ENCODE measurements around the gene CSNK2A3. TPM values are rescaled to one million over a fixed set of nuclear protein-coding genes. Genes with fewer than 3 reads are reported as not detected.

The CSNK2A3 gene
- total RNA-seq, 2 experiments from 2014 or later, result 3.3 to 3.6 TPM

- Mint-ChIP-seq H3K4me3 (no peak overlapping the region), H3K27ac (no peak overlapping the region), H3K9me3 (ENCODE audit: insufficient read depth) (no peaks in the 10 kb centered on the region), H3K4me1 (ENCODE audit: low read depth) (no peaks in the 10 kb centered on the region), H3K36me3 (ENCODE audit: low read depth) (no peaks in the 10 kb centered on the region), H3K27me3 (ENCODE audit: low read depth) (no peaks in the 10 kb centered on the region)
- CTCF ChIA-PET, result no interaction called here
- DNase-seq (no peak), ATAC-seq (no peak)
- POLR2A ChIA-PET, result no interaction called here
Measured at GRCh38 chr11:11329062-11329806, 23.8 kb downstream of the CSNK2A3 start.

DNA sequence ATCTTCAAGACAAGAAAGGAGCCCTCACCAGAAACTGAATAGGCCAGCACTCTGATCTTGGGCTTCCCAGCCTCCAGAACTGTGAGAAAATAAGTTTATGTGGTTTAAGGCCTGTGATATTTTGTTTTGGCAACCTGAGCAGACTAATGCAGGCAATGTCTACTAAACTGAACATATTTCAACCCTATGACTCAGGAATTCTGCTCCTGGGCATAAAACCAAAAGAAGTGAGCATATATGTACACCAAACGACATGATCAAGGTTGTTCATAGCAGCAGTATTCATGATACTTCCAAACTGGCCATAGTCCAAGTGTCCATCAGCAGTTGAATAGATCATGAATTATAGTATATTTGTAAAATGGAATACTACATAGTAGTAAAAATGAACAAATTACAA is 29.0 kb downstream of the CSNK2A3 start:
- ChIA-PET CTCF (no interaction called here), POLR2A (no interaction called here)
- DNase-seq (no peak), ATAC-seq (no peak)
- no peaks in the 10 kb centered on the region for H3K27me3 Mint-ChIP-seq (ENCODE audit: low read depth)
- no peaks in the 10 kb centered on the region for H3K9me3 Mint-ChIP-seq (ENCODE audit: insufficient read depth)
- no peaks in the 10 kb centered on the region for H3K4me1 Mint-ChIP-seq (ENCODE audit: low read depth)
- no peaks in the 10 kb centered on the region for H3K36me3 Mint-ChIP-seq (ENCODE audit: low read depth)
- no peak overlapping the region for H3K27ac Mint-ChIP-seq
- no peak overlapping the region for H3K4me3 Mint-ChIP-seq

GRCh38 chr11:11322101-11322500 is 30.9 kb downstream of the CSNK2A3 start:
- ChIA-PET CTCF (no interaction called here), POLR2A (no interaction called here)
- Mint-ChIP-seq H3K9me3 (ENCODE audit: insufficient read depth) (no peaks in the 10 kb centered on the region), H3K4me1 (ENCODE audit: low read depth) (no peaks in the 10 kb centered on the region), H3K27ac (no peak overlapping the region), H3K36me3 (ENCODE audit: low read depth) (no peaks in the 10 kb centered on the region), H3K4me3 (no peak overlapping the region), H3K27me3 (ENCODE audit: low read depth) (no peaks in the 10 kb centered on the region)
- DNase-seq (no peak), ATAC-seq (no peak)

DNA sequence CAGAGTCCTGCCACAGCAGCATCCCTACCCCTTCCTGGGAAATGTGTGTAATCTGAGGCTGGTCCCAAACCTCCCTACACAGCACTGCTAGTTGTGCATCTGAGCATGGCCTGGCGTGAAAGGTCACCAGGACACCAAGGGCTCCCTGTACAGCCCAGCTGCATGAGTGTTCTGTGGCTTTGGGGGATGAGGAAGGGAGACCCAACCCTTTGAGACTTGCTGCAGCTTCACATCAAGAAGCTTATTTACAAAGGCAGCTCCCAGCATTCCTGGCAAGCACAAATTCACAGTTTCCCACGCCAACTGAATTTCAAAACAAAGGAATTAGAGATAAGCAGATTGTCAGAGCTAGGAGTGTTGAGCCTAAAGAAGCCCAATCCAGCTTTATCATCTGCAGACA is 32.2 kb downstream of the CSNK2A3 start:
- DNase-seq, result no peak
- no peak overlapping the region for H3K27ac Mint-ChIP-seq
- no peak overlapping the region for H3K4me3 Mint-ChIP-seq
- H3K4me1 Mint-ChIP-seq (ENCODE audit: low read depth), result no peaks in the 10 kb centered on the region
- POLR2A ChIA-PET, result no interaction called here
- H3K9me3 Mint-ChIP-seq (ENCODE audit: insufficient read depth), result no peaks in the 10 kb centered on the region
- no peak for ATAC-seq
- no peaks in the 10 kb centered on the region for H3K27me3 Mint-ChIP-seq (ENCODE audit: low read depth)
- H3K36me3 Mint-ChIP-seq (ENCODE audit: low read depth), result no peaks in the 10 kb centered on the region
- CTCF ChIA-PET, result no interaction called here

DNA sequence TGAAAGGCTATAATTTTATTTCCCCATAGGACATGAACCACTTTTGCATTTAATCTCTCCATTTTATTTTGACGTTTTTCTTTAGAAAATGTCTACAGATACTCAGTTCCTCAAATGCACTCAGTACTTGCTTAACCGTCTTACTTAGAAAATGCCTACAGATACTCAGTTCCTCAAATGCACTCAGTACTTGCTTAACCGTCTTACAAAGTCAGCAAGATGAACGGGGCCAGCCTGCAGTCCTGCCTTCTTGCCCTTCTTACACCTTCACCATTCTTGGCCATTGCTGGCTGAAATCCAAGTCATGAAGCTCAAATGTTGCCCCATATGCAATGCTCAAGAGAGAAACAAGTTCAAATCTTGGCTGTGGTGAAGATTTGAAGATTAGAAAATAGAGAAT is 34.1 kb downstream of the CSNK2A3 start:
- ATAC-seq (no peak), DNase-seq (no peak)
- H3K27ac Mint-ChIP-seq, result no peak overlapping the region
- H3K27me3 Mint-ChIP-seq (ENCODE audit: low read depth), result no peaks in the 10 kb centered on the region
- POLR2A ChIA-PET, result no interaction called here
- no peak overlapping the region for H3K4me3 Mint-ChIP-seq
- no peaks in the 10 kb centered on the region for H3K36me3 Mint-ChIP-seq (ENCODE audit: low read depth)
- H3K4me1 Mint-ChIP-seq (ENCODE audit: low read depth), result no peaks in the 10 kb centered on the region
- no peaks in the 10 kb centered on the region for H3K9me3 Mint-ChIP-seq (ENCODE audit: insufficient read depth)
- CTCF ChIA-PET, result no interaction called here

- Mint-ChIP-seq H3K4me1 (ENCODE audit: low read depth) (no peaks in the 10 kb centered on the region), H3K27ac (no peak overlapping the region), H3K27me3 (ENCODE audit: low read depth) (no peaks in the 10 kb centered on the region), H3K4me3 (no peak overlapping the region), H3K9me3 (ENCODE audit: insufficient read depth) (no peaks in the 10 kb centered on the region), H3K36me3 (ENCODE audit: low read depth) (no peaks in the 10 kb centered on the region)
- DNase-seq, result no peak
- CTCF ChIA-PET, result interaction anchor here (0.8 kb wide), 1 partner anchor 290 kb away, joined by 3 read pairs; no protein-coding TSS in a partner anchor
- no peak for ATAC-seq
- POLR2A ChIA-PET, result no interaction called here
Measured at GRCh38 chr11:11318461-11318860, 34.6 kb downstream of the CSNK2A3 start.

GRCh38 chr11:11316651-11317230 is 36.3 kb downstream of the CSNK2A3 start:
- Mint-ChIP-seq H3K4me3 (no peak overlapping the region), H3K9me3 (ENCODE audit: insufficient read depth) (no peaks in the 10 kb centered on the region), H3K4me1 (ENCODE audit: low read depth) (no peaks in the 10 kb centered on the region), H3K27ac (no peak overlapping the region), H3K36me3 (ENCODE audit: low read depth) (no peaks in the 10 kb centered on the region), H3K27me3 (ENCODE audit: low read depth) (no peaks in the 10 kb centered on the region)
- ATAC-seq (no peak), DNase-seq (no peak)
- ChIA-PET POLR2A (no interaction called here), CTCF (no interaction called here)

- ChIA-PET CTCF (no interaction called here), POLR2A (no interaction called here)
- no peak for DNase-seq
- no peaks in the 10 kb centered on the region for H3K27me3 Mint-ChIP-seq (ENCODE audit: low read depth)
- peaks cover 13% of the 10 kb centered on the region for H3K9me3 Mint-ChIP-seq (ENCODE audit: insufficient read depth)
- no peak for ATAC-seq
- H3K36me3 Mint-ChIP-seq (ENCODE audit: low read depth), result no peaks in the 10 kb centered on the region
- H3K27ac Mint-ChIP-seq, result no peak overlapping the region
- H3K4me1 Mint-ChIP-seq (ENCODE audit: low read depth), result peaks cover 9% of the 10 kb centered on the region
- H3K4me3 Mint-ChIP-seq, result no peak overlapping the region
Measured at GRCh38 chr11:11313902-11314692, 39.0 kb downstream of the CSNK2A3 start.

DNA sequence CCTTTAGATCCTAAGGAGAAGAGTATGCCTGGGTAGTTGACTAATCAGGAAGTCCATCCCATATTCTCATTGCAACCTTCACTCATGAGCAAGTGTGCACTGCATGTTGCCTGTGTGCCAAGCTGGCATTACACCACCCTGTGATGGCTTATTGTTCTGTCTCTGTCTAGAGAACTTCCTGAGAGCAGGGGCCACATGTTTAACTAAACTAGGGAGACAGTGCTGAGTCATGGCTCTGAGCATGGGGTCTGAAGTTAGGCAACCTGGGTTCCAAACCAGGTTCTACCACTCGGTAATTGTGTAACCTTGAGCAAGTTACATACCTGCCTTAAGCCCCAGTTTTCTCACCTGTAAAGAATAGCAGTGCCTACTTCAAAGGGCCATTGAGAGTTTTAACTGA is 39.6 kb downstream of the CSNK2A3 start:
- peaks cover 13% of the 10 kb centered on the region for H3K9me3 Mint-ChIP-seq (ENCODE audit: insufficient read depth)
- ChIA-PET CTCF (no interaction called here), POLR2A (no interaction called here)
- H3K4me1 Mint-ChIP-seq (ENCODE audit: low read depth), result peaks cover 9% of the 10 kb centered on the region
- H3K36me3 Mint-ChIP-seq (ENCODE audit: low read depth), result no peaks in the 10 kb centered on the region
- DNase-seq, result no peak
- ATAC-seq, result no peak
- H3K27me3 Mint-ChIP-seq (ENCODE audit: low read depth), result no peaks in the 10 kb centered on the region
- no peak overlapping the region for H3K27ac Mint-ChIP-seq
- H3K4me3 Mint-ChIP-seq, result no peak overlapping the region

DNA sequence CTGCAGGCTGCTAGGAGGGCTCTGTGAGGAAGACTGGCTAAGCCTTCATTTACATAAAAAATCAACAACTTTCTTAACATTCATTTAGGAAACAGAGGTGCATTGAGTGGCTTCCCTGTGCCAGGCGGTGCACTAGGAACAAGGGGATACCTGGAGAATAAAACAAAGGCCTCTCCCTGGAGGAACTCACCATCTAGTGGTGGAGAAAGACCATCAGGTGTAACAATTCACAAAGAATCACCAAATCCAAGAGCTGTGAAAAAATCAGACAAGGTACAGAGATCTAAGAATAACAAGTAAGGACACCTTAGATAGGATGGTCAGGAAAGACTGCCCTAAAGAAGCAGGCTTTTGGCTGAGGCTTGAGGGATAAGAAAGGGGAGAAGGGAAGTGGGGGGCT is 40.3 kb downstream of the CSNK2A3 start:
- H3K4me3 Mint-ChIP-seq, result no peak overlapping the region

DNA sequence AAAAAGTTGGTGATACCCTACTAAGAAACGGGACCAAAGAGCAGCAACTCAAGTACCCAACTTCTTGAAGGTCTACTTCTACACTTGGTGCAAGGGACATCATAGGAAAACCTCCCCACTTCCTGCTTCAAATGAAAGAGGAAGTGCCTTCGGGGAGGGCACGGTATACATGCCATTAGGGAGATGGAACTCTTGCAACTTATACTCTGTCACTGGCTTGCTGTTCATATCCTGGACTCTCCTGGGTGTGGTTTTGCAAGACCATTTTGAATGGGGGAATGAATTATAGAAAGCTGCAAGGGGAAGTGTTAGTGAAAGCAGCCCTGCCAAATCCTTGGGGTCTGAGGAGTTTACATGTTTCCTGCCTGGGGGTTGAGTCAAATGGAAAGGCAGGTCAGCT is 41.9 kb downstream of the CSNK2A3 start:
- peaks cover 11% of the 10 kb centered on the region for H3K4me1 Mint-ChIP-seq (ENCODE audit: low read depth)
- peak overlapping the region; percentile 2 for H3K27ac Mint-ChIP-seq
- DNase-seq (peak; percentile 21), ATAC-seq (peak; percentile 58)
- ChIA-PET POLR2A (no interaction called here), CTCF (no interaction called here)
- H3K36me3 Mint-ChIP-seq (ENCODE audit: low read depth), result no peaks in the 10 kb centered on the region
- H3K4me3 Mint-ChIP-seq, result no peak overlapping the region
- no peaks in the 10 kb centered on the region for H3K27me3 Mint-ChIP-seq (ENCODE audit: low read depth)
- H3K9me3 Mint-ChIP-seq (ENCODE audit: insufficient read depth), result peaks cover 13% of the 10 kb centered on the region

More for the DNA sequence above, 40.3 kb downstream of the CSNK2A3 start:
- POLR2A ChIA-PET, result no interaction called here
- no peak overlapping the region for H3K27ac Mint-ChIP-seq
- CTCF ChIA-PET, result no interaction called here
- H3K9me3 Mint-ChIP-seq (ENCODE audit: insufficient read depth), result peaks cover 13% of the 10 kb centered on the region
- DNase-seq (no peak), ATAC-seq (no peak)
- H3K27me3 Mint-ChIP-seq (ENCODE audit: low read depth), result no peaks in the 10 kb centered on the region
- peaks cover 11% of the 10 kb centered on the region for H3K4me1 Mint-ChIP-seq (ENCODE audit: low read depth)
- H3K36me3 Mint-ChIP-seq (ENCODE audit: low read depth), result no peaks in the 10 kb centered on the region

- ATAC-seq, result no peak
- Mint-ChIP-seq H3K27me3 (ENCODE audit: low read depth) (no peaks in the 10 kb centered on the region), H3K9me3 (ENCODE audit: insufficient read depth) (peaks cover 13% of the 10 kb centered on the region), H3K27ac (no peak overlapping the region), H3K36me3 (ENCODE audit: low read depth) (no peaks in the 10 kb centered on the region), H3K4me1 (ENCODE audit: low read depth) (peaks cover 11% of the 10 kb centered on the region), H3K4me3 (no peak overlapping the region)
- DNase-seq, result no peak
- ChIA-PET CTCF (no interaction called here), POLR2A (no interaction called here)
Measured at GRCh38 chr11:11309906-11310305, 43.1 kb downstream of the CSNK2A3 start.
